RPMI8226 (cell line): ENCODE measurements around the gene MYO1C.
A peak's percentile ranks its signal among the peaks of the same experiment; 100 is the strongest.

Experiments
- DNase-seq: peaks from one replicate; pipeline ENCODE4 v3.0.0-alpha.2; 2015

Gene MYO1C

DNA sequence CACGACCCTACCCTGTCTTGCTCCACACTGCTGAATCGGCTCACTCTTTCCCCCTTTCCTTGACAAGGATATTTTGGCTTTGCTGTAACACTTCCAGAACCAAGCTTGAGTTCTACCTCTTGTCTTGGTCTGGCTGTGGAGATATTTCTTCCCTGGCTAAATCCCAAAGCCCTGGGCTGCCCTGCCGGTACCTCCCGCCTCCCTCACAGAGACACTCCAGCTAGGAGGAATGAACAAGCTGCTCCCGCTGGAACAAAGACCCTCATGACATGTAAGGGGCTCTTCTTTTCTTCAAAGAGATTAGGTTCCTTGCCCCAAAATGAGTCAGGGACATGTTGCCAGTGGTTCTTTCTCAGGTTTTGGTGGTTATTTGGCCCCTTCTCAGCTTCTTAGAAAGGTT lies 13.1 kb upstream of the MYO1C start:
- no peak for DNase-seq

DNA sequence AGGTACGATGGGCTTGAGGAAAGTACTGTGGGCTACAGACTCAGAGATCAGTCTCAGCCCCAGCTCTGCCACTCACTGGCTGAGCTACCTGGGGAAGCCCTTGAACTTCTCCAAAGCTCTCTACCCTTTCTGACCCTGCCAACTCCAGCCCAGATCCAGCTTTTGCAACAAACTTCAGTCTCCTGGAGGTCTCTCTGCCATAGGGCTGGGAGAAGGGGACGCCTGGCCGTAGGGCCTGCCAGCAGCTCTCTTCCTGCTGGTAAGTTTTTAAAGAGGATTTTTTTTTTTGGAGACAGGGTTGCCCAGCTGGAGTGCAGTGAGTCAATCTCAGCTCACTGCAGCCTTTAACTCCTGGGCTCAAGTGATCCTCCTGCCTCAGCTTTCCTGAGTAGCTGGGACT lies 12.4 kb upstream of the MYO1C start:
- DNase-seq = no peak

DNA sequence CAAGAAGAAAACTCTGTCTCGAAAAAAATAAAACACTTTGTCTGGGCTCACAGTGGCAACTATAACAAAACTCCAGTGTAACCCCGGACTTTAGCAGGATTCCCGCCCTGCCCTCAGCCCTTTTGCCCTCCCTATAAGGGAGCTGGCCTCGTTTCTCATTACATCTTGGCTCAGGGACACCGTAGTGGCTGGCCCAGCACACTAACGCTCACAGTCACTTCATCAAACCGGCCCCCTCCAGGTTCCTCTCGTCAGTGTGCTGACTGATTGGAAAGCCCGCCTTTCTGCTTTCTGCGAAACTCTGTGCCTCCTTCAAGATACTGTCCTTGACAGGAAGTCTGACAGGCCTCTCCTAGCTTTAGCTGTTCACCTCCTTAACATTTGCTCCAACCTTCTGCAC lies 11.2 kb upstream of the MYO1C start:
- no peak for DNase-seq

- DNase-seq = no peak
Observed at GRCh38 chr17:1498869-1499268, 6.4 kb upstream of the MYO1C start.

- DNase-seq = no peak
Observed at GRCh38 chr17:1498233-1498632, 5.7 kb upstream of the MYO1C start.

DNA sequence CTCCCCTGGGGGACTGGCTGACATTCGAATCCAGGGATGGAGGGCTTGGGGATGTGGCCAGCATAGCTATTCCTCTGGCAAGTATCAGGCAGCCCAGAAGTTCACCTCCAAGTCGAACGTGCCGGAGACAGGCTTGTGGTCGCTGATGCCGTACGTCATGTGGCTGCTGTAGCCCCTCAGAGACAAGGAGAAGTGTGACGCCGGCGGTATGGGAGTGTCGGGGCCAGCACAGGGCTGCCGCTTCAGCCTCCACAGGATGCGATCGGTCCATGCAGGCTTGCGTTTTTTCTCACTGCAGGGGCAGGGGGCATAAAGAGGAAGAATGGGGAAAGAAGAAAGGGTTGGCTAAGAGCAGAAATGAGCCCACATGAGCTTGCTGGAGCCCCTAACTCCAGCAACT lies 5.3 kb upstream of the MYO1C start:
- no peak for DNase-seq

DNA sequence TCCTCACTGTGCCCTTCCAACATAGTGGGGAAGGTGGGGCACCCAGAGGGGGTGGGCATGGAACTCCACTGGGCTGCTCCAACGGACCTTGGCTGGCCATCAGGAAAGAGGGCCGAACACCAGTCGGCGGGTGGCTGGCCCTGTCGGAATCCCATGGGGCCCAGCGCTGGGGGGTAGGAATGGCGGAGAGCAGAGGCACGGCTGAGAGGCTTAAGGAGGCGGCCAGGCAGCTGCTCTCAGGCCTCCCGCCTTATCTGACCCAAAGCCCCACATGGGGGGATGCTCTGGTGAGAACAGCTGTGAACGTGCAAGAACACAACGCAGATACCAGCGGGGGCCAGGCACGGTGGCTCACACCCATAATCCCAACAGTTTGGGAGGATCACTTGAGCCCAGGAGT lies 4.4 kb upstream of the MYO1C start:
- no peak for DNase-seq

DNA sequence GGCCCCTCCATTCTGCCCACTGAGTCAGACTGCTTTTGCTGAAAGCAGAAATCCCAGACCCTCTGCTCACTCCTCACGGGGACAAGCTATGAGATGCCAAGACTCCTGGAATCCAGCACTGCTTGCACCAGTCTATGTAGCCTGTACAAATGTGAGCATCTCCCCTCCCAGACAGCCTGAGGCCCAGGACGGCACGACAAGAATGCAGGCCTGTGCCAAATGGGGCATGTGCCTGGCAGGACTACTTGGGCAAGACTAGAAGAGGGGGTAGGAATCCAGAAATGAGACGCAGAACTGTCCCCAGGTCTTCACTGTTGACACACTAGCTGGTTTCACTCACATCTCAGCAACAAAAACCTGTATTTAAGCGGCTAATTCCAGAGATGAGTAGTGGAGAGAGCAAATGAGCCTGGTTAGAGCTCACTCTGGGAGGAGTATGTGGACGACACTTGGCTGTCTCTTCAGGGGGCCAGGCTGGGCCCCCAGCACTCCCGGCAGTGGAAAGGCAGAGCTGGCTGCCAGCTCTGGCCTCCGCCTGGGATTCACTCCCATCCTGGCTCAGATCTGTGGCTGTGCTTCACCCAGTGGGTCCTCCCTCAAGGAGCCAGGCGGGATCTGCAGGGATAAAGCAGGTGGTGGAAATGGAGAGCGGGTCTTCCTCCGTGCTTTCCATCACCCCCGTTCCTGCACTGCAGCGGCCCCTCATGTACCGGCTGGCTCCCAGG lies 2.9 kb upstream of the MYO1C start:
- no peak for DNase-seq

DNA sequence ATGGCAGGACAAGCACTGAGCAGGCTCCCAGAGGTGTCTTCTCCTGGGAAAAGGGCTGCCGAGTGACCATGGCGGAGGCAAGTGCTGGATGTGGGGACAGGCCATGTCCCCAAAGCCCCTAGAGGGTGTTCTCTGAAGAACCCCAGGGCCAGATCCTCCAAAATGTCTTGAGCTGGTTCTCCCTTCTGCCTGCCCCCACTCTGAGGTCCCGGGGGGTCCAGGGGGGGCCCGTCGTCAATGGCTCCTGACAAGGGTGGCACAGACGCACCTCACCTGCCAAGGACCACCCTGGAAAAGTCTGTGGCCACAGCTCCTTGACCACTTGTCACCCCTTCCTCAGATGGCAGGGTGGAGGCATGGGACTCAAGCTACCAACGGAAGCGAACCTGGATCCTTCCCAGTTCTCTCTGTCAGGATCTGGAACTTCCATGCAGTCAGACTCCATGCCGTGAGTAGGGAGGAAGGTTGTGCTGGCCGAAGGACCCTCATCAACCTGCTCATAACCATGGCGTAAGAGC lies 2.3 kb upstream of the MYO1C start:
- no peak for DNase-seq

- DNase-seq = no peak
Observed at GRCh38 chr17:1494203-1494602, 1.7 kb upstream of the MYO1C start.

DNA sequence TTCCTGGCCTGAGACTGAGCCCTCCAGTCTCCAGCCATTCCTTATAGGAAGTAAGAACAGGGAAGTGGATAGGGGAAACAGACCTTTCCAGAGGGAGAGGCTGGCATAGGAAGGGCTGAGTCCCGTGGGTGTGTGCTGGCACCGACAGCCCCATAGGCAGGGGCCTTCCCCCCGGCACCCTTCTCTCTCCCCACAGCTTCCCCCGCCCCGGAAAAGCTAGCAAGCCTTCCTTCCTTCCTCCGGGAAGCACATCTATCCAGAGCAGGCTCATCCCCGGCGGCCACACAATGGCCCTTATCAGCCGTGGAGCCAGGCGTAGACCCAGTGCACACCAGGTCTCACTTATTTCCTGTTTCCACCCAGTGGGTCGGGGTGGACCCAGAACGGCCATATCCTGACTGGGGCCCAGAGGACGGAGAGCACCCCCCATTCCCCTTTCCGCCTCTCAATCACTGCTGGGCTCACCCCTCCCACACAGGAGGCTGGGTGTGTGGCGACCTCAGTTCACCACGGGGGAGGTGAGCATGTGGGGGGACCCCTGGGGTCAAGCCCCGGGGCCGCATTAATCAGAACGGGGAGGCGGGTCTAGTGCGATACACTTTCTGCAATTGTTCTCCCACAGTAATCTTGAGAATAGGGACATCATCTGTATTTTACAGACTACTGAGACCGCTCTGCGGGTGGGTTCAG lies 950 bp upstream of the MYO1C start:
- no peak for DNase-seq

DNA sequence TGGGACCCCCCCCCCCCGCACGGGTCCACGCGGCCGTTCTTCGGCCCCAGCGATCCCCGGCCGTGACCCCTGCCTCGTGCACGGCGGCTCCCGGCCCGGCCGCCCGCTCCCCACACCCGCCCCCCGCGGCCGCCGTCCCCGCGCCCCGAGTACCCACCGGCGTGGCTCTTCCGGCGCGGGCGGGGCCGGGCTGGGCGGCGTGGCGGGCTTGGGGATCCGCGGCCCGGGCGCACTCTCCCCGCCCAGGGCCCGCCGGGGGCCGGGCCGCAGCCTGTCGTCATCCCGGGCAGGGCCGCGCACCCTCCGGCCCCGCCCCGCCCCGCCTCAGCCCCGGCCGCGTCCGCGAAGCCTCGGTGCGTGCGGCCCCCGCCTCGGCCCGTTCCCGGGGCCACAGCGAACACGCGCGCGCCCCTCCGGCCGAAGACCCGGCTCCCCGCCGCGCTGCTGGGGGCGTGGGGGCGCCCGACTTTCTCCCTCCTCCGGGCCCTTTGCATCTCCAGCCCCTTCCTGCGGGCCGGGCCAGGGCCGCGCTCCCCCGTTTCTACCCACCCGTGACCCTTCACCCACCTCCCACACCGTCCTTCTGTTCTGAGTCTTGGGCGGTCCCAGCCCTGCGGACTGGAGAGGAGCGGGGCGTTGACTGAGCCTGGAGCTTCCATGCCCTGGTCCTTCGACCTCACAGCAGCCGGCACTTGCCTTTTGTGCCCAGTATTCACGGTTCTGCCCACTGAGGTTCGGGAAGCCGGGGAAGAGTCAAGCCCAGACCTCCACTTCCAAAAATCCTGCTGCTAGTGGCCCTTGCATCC lies 840 bp downstream of the MYO1C start:
- DNase-seq = peak; percentile 59

DNA sequence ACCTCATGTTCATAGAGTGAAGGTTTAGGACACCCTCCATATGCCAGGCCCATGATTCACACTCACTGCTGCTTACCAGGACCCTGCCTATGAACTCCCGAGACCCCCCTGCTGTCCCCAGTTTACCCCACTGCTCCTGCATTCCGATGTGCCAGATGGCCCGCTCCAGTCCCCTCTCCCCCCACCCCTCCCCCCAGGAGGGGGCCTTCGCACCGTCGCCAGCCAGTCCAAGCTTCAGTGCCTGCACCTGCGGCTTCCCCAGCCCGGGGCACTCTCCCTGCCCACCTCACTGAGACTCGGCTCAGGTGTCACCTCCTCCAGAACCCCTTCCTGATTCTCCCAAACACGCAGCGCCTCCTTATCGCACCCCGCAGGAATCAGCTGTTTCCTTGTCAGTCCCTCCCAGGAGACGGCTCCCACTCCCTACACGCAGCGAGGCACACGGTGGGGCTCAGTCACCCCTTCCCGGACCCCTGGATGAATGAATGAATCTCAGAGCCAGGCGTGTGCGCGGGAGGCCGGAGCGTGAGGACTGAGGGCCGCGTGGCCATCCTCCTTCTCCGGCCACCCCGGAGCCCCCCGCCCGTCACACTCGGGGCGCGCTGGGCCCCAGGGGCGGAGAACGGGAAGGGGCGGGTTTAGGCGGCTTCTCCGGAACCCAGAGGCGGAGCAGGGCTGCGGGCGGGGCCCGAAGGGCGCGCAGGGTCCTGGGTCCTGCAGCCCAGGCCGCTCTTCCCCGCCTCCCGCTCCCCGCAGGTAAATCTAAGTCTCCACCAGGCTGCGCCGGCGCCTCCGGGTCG lies 1.6 kb downstream of the MYO1C start:
- DNase-seq = peak; percentile 69

GRCh38 chr17:1488826-1489270 lies 3.6 kb downstream of the MYO1C start:
- DNase-seq = no peak

- DNase-seq = peak; percentile 52
Observed at GRCh38 chr17:1487939-1488825, 4.3 kb downstream of the MYO1C start.

GRCh38 chr17:1486802-1487695 lies 5.4 kb downstream of the MYO1C start:
- DNase-seq = peak; percentile 89

DNA sequence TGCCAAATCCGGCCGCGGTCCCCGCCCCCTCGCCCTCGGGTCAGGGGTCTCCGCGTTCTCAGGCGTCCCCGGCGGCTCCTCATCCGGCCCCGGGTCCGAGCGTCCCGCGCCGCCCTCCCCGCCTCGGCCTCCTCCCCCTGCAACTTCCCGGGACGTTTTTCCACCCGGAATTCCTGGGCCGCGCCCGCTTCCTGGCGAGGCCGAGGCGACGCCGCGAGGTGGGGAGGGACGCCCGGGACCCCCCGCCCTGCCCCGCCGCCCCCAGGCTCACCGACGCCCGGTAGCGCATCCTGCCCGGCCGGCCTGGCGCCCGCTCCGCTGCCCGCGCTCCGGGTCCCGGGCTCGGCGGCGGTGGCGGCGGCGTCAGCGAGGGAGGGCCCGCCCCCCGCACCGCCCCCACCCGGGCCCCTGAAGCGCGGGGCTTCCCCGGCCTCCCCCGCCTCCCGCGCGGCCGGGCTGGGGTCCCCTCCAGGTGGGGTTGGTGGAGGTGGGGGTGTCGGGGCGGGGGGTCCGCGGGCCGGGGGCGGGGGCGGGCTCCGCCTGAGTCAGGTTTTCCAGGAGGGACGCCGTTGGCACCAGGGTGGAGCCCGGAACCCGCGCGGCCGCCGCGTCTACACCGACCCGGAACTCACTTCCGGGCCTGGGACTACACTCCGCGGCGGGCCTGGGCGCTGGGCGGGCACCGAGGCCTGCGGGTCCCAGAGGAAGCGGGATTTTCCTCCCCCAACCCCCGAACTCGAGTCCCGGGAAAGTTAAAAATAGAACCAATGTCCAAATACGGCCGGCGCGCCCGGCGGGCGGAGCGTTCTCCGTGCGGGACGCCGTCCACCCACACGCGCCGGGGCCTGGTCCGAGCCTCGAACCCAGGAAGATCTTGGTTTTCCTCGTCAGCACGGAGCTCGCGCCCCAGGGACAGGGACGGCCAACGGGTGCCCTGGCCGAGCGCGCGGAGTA lies 6.8 kb downstream of the MYO1C start:
- DNase-seq = peak; percentile 56

DNA sequence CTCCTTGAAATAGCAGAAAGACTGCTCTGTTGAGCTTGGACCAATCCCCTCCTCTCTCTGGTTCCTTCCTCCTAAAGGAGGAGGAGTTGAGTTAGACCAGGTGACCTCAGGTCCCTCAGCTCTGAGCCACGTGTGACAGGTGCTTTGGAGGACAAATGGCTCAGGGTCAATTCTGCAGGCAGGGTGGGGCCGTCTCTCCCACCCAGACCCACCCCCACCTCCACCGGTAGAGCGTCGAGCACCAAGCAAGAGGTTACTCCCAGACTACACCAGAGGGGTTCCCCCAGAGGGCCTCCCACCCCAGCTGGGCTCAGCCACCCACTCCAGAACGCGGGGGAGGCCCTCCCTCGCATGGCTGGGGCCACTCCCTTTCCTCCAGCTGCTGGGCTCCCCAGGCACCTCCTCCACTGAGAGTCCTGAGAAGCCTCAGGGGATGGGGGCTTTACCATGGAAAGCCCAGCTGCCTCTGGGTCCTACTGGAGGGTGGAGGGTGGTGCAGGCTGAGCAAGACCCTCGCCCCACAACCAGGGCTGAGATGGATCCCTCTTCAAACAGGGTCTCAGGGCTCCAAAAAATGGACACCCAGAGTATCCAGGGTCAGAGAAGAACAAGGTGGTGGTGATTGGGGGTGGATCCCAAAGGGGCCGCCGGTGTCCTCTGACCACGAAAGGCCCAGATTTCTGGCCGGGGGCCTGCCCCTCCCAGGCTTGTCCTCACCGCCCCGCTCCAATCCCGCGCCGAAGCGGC lies 7.6 kb downstream of the MYO1C start:
- DNase-seq = peak; percentile 73
